Right lobe of liver (tissue), 4 donors: ENCODE data around the gene MYRIP.

ENCODE experiments used
- CTCF ChIP-seq, 4 donors: fragments of 200-600 bp in 3 of 4; fragments of 450-650 bp in 1 of 4; IDR thresholded peaks; one replicate each; pipeline versions ENCODE4 v1.5.1 to v1.8.0; 2016 to 2022; ENCODE audit warnings: antibody characterized with exemption in 4 of 4, mild to moderate bottlenecking in 2 of 4
- POLR2A ChIP-seq: fragments of 450-650 bp; IDR thresholded peaks from one replicate; pipeline ENCODE4 v1.6.1; 2017; ENCODE audit warnings: antibody characterized with exemption, mild to moderate bottlenecking
- donor health status: DM: no; HTN: no; CAD: no.
- donor health status: DM: no; HTN: no; CAD: no.
- donor health status: DM: no; HTN: yes; CAD: no.

GRCh38 chr3:40242638-40243037 lies 433.2 kb downstream of the MYRIP start:
- TF ChIP-seq CTCF (IDR thresholded peaks at IDR 0.05) (no peak), POLR2A (no peak)
